Calu3 (cell line): Measurements from ENCODE around the gene ASTN2. TPM values are rescaled to one million over a fixed set of nuclear protein-coding genes. Genes with fewer than 3 reads are reported as not detected.

Experiments
- BruUV-seq: library from RNA; stranded (reverse); fragments of 400-500 nt; replicated peaks from 2 replicates; lab custom pipeline; 2021; lab: Mats Ljungman, UMichigan
- CTCF ChIA-PET: fragments of 300-600 bp; sonication (Branson Sonifier 250); formaldehyde crosslinking; loops from one replicate; lab custom pipeline; 2022; ENCODE audit warnings: antibody characterized with exemption; lab: Charles Lee
- DNase-seq: peaks from one replicate; pipeline ENCODE4 v3.0.0; 2022
- H3K27ac Mint-ChIP-seq: one replicate; pipeline ENCODE4 v1.8.0; 2022; ENCODE audit warnings: mixed read lengths; ENCODE audit not compliant: unreplicated experiment
- H3K27me3 Mint-ChIP-seq: one replicate; pipeline ENCODE4 v1.8.0; 2022; ENCODE audit warnings: mixed read lengths; ENCODE audit not compliant: unreplicated experiment
- H3K36me3 Mint-ChIP-seq: one replicate; pipeline ENCODE4 v1.8.0; 2022; ENCODE audit warnings: mild to moderate bottlenecking, moderate library complexity, mixed read lengths; ENCODE audit not compliant: insufficient read depth, unreplicated experiment
- H3K4me1 Mint-ChIP-seq: one replicate; pipeline ENCODE4 v1.8.0; 2022; ENCODE audit warnings: mild to moderate bottlenecking, low read depth, mixed read lengths; ENCODE audit not compliant: unreplicated experiment
- H3K4me3 Mint-ChIP-seq: one replicate; pipeline ENCODE4 v1.8.0; 2022; ENCODE audit warnings: mild to moderate bottlenecking, low read depth, moderate library complexity, mixed read lengths; ENCODE audit not compliant: unreplicated experiment
- H3K9me3 Mint-ChIP-seq: one replicate; pipeline ENCODE4 v1.8.0; 2022; ENCODE audit warnings: low read depth, mixed read lengths; ENCODE audit not compliant: unreplicated experiment
- CTCF ChIP-seq: fragments of 200-600 bp; IDR thresholded peaks from one replicate; pipeline ENCODE4 v1.8.0; 2022; ENCODE audit warnings: antibody characterized with exemption; ENCODE audit not compliant: unreplicated experiment
- intact Hi-C: fragments of 100-400 bp; cut with micrococcal nuclease; formaldehyde crosslinking; loops from one replicate; pipeline ENCODE4 v1.10.0; 2022; ENCODE audit not compliant: unreplicated experiment
- total RNA-seq: library from RNA; stranded (reverse); gene quantifications from 2 replicates; pipeline ENCODE4 v1.2.3, GENCODE V29; 2022

ASTN2 gene
- total RNA-seq, 1 experiment from 2014 or later = 1.7 TPM

GRCh38 chr9:116416421-116416820 lies 998.4 kb downstream of the ASTN2 start:
- no peak overlapping the region for H3K27ac Mint-ChIP-seq
- no peak for TF ChIP-seq CTCF
- no peaks in the 10 kb centered on the region for H3K36me3 Mint-ChIP-seq
- no peak for DNase-seq
- CTCF ChIA-PET = no interaction called here
- no peaks in the 10 kb centered on the region for H3K27me3 Mint-ChIP-seq
- no TSS peak for BruUV-seq
- no peaks in the 10 kb centered on the region for H3K4me1 Mint-ChIP-seq
- intact Hi-C loops = no loop called here
- no peak overlapping the region for H3K4me3 Mint-ChIP-seq
- H3K9me3 Mint-ChIP-seq = no peaks in the 10 kb centered on the region

- no peak for DNase-seq
- intact Hi-C loops = no loop called here
- no peak overlapping the region for H3K4me3 Mint-ChIP-seq
- no peak overlapping the region for H3K27ac Mint-ChIP-seq
- CTCF ChIA-PET = no interaction called here
- BruUV-seq = no TSS peak
- H3K4me1 Mint-ChIP-seq = no peaks in the 10 kb centered on the region
- TF ChIP-seq CTCF = no peak
- H3K27me3 Mint-ChIP-seq = no peaks in the 10 kb centered on the region
- H3K9me3 Mint-ChIP-seq = no peaks in the 10 kb centered on the region
- H3K36me3 Mint-ChIP-seq = no peaks in the 10 kb centered on the region
These were observed 1000.5 kb downstream of the ASTN2 start for GRCh38 chr9:116414374-116414773.

GRCh38 chr9:116411506-116411905 lies 1003.4 kb downstream of the ASTN2 start:
- BruUV-seq = no TSS peak
- DNase-seq = no peak
- no peak for TF ChIP-seq CTCF
- Mint-ChIP-seq H3K27me3 (no peaks in the 10 kb centered on the region), H3K27ac (no peak overlapping the region), H3K4me3 (no peak overlapping the region), H3K4me1 (no peaks in the 10 kb centered on the region), H3K9me3 (peaks cover 2% of the 10 kb centered on the region), H3K36me3 (no peaks in the 10 kb centered on the region)
- CTCF ChIA-PET = no interaction called here
- intact Hi-C loops = no loop called here

GRCh38 chr9:116409638-116410037 lies 1005.2 kb downstream of the ASTN2 start:
- no TSS peak for BruUV-seq
- H3K9me3 Mint-ChIP-seq = peaks cover 2% of the 10 kb centered on the region
- no peaks in the 10 kb centered on the region for H3K27me3 Mint-ChIP-seq
- DNase-seq = no peak
- no peak overlapping the region for H3K4me3 Mint-ChIP-seq
- CTCF ChIA-PET = no interaction called here
- no peaks in the 10 kb centered on the region for H3K4me1 Mint-ChIP-seq
- no peak overlapping the region for H3K27ac Mint-ChIP-seq
- H3K36me3 Mint-ChIP-seq = no peaks in the 10 kb centered on the region
- TF ChIP-seq CTCF = no peak
- intact Hi-C loops = no loop called here
